Activated gamma-delta T cell treated with anti-CD3 and anti-CD28 coated beads, Interleukin-2, amount 50 U/mL, for 16 hours (primary cell): ENCODE results near the gene PARP1.
A peak's percentile ranks its signal among the peaks of the same experiment; 100 is the strongest.
"Not testable (repeated sequence)": the region's sequence is repeated elsewhere in the genome, so short reads cannot be mapped to it uniquely, and the experiment has no call there.

Experiments
- DNase-seq: peaks from one replicate; pipeline ENCODE4 v3.0.0-alpha.2; 2020; ENCODE audit warnings: low read depth

PARP1 gene

DNA sequence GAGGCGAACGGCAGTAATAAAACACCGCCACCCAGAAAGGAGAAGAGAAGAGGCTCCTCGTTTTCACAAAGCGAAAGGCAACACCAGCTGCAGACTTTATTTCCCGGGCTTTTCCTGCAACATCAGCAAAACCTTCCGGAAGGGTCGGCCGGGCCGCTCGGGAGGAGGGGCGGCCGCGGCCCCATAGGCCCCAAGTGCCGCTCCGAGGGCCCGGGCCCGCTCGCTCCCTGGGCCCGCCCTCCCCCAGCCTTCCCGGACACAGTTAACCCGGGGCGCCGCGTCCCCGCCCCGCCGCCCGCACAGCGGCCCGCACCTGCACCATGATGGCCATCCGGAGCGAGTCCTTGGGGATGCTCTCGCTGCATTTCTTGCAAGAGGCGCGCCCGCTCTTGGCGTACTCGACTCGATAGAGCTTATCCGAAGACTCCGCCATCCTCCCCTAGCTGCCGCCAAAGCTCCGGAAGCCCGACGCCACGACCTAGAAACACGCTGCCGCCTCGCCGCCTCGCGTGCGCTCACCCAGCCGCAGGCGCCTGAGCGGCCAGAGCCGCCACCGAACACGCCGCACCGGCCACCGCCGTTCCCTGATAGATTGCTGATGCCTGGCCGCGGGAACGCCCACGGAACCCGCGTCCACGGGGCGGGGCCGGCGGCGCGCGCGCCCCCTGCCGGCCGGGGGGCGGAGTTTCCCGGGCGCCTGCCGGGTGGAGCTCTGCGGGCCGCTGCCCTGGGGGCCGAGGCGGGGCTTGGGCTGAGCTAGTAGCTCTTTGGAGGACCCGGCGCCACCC lies at the start of gene PARP1:
Gene PARP1 (minus strand): TSS at position 597 of the 788 bp plus-strand sequence. CDS start 164 bp downstream, at position 433.
- DNase-seq, result peak; percentile 78

DNA sequence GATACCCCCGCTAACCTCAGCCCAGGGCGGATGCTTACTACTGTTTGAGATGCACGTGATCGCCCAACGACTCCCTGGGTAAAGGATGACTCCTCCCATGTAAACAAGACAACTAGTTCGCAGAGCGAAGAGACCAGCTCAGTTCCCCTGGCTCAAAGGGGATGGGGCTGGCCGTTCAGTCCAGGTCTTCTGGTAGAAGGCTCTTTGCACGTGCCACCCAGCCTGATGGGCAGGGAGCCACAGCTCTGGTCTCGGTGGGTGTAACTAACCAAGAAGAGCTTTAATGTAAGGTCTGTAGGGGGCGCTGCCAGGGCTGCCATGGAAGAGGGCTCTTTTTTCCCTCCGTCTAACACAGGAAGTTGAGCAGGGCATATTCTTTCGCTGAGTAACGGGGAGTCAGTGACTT lies 49.4 kb upstream of the PARP1 start:
- peak; percentile 38 for DNase-seq

DNA sequence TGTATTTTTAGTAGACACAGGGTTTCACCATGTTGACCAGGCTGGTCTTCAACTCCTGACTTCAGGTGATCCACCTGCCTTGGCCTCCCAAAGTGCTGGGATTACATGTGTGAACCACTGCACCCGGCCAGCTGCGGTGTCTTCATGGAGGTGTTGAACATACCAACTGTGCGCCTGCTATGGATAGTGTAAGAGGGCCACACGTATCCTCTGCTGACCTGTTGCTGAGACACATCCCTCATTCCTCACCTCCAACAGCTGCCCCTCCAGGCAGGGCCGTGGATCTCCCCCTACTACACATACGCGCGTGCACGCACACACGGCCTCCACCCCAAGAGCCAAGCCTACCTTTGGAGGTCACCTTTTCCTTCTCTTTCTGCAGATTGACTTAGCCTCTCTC lies 48.0 kb upstream of the PARP1 start:
- no peak for DNase-seq

DNA sequence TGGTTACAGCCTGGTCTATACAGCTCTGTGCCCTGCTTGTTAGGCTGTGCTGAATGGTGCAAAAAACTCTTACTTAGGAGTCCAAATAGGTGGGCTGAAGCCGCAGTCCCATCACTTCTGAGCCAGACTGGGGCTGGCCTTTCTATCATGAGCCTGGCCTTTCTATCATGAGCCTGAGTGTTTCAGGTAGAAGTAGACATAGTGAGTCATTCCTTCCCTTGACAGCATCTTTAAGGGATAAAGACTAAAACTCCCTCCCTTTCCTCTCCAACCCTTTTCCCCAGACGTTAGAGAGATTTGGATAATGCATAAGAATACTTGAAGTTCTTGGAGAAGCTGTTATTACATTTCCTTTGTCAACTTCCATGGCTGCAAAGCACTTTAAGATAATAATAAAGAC lies 46.5 kb upstream of the PARP1 start:
- no peak for DNase-seq

DNA sequence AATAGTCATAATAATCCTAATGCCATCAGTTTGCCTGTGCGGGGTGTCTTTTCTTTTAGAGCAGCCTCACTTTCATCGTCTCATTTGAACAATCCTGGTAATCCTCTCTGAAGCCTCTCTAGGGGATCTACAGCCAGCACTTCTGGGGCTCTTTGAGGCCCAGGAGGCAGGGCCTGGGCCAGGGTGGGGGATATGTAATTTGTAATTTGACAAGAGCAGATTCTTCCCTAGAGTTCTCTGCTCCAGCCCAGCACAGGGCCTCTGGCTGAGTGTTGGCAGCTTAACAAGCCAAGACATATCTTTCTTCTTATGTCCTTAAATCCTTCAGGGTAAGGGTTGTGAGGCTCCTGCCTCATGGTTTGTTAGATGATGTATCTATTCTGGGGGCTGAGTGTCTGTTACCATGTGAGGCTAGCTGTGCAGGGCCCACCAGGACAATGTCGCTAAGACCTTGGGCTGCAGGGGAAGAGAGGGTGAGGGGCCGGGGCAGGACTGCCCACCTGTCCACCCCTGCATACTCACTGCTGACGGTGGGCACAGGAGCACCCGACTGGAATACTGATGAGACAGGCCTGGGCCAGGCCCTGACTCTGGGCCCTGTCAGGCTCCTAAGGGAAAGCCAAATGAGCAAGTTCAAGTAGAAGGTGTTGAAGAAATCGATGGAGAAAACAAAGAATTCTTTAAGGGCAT lies 45.3 kb upstream of the PARP1 start:
- no peak for DNase-seq

DNA sequence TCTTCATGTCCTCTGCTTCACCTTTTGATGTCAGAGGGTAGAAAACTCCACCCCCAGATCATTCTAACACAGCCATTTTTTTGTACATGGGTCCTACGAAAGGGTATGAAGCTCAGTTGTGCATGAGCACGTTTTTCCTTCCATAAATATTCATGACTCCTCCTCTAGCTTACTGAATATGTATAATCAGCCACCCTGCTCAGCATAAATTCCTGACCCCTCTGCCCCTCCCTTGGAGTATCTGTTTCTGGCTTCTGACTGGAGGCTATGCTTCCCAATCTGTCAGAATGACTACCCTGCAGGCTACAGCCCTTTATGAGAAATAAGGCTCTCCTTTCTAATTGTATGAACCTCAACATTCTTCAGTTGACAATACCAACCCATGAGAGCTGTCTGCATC lies 42.8 kb upstream of the PARP1 start:
- no peak for DNase-seq

DNA sequence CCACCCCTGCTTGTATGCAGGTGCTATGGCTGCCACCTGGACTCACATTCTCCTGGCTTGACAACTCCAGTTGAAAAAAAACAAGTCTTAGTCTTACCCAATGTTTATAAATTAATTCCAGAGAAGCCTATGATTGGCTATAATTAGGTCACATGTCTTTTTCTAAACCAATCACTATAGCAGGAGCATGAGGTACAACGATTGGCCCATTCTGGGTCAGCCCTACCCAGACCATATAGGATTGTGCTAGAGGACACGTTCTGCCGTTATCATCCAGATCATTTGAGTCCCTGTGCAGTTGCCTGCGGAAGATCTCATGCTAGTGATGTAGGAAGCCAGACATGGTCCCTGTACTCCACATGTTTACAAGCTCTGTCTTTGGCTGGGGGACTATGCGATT lies 41.9 kb upstream of the PARP1 start:
- no peak for DNase-seq

DNA sequence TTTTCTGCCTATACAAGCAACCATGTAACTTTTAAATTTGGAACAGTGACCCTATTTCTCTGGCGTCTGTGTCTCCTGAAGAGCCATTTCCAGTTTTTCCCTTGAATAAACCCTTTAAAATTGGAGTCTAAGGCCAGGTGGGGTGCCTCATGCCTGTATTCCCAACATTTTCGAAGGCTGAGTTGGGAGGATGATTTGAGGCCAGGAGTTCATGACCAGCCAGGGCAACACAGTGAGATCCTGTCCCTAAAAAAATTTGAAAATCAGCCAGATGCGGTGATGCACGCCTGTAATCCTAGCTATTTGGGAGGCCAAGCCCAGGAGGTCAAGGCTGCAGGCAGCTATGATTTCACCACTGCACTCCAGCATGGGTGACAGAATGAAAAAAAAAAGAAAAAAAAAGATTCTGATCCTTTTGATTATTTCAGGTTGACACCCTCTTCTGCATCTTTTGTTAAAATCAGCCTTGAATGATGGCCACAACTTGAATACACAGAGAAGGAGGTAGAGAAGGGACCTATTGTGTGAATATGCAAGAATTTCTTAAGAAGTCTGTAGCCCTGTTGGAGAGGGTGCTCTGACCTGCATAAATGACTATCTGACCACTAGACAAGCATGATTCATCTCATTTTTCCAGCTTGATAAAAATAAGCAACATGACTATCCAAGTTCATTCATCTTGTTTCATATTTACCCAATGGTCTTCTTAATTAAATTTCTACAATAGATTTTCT lies 40.2 kb upstream of the PARP1 start:
- DNase-seq, result no peak

DNA sequence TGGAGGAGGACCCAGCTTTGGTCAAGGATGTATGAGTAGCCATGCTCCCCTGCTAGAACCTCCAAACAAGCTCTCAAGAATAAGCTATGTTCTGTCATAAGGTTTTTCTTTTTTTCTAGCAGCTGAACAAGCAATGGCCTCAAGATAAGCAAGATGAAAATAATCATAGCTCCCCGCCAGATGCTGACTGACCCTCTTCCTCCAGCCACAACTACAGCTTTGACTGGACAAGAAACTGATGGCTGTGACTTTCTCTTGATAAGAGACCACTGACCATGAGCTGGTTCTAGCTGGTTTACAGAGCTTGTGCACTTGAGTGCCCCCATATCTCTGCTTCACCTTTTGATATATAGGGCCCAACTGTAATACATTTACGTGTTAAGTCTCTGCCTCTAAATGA lies 38.2 kb upstream of the PARP1 start:
- no peak for DNase-seq

DNA sequence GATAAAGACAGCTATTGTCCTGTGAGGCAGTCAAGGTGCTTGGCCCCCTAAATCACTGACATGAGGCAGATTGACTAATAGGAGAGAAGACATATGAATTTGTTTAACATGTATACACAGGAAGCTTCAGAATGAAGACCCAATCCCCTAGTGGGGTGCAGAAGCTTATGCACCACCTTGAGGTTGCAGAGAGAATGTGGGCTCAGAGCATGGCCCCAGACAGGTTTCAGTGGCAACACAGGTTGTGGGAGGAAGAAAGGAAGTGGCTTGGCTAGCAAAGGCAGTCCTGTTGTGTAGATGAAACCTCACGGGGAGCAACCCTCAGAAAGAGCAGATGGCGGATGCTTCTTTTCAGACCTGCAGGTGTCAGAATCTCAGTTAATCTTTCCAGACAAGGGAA lies 37.0 kb upstream of the PARP1 start:
- DNase-seq, result peak; percentile 43

DNA sequence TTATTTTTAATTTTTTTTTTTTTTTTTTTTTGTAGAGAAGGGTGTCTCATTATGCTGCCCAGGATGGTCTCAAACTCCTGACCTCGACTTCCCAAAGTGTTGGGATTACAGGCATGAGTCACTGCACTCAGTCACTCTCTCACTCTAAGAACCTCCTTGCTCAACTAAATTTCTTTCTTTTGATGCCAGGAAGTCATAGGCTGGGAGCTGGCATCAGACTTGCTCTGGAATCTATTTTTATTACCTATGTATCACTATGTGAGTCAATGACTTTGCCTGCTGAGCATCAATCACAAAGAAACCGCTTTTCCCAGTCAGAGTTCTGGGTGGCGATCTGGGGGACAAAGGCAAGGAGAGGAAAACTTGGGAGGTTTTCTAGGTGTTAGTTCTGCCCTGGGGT lies 35.5 kb upstream of the PARP1 start:
- no peak for DNase-seq

DNA sequence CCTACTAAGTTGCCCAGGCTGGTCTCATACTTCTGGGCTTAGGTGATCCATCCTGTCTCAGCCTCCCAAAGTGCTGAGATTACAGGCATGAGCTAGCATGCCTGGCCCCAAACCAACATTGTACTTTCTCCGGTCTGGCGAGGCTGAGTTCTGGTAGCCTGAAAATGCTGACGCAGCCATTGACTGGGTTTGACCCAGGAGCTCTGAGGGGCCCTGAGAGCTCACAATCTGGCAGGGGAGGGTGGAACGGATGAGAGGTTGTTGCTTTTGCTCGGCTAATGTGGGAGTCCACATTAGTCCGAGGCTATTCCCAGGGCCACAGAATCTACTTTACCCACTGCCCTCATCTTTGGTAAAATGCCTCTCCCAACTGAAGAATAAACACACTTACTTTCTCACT lies 35.1 kb upstream of the PARP1 start:
- DNase-seq, result no peak

DNA sequence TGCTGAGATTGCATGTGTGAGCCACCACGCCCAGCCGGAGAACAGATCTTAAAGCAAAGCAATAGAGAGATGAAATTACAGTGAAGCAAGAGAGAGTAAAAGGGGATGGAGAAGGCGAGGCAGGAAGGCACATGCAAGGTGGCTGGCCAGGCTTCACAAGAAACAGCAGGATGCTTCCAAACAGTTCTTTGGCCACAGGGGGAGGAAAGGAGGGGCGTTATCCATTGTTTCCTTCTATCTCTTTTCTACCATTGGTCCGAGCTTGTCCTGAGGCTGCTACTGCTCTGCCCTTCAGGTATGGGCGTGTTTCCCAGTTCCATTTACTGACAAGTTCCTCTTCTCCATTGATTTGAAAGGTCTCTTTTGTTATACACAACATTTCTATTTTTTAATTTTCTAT lies 33.7 kb upstream of the PARP1 start:
- no peak for DNase-seq

DNA sequence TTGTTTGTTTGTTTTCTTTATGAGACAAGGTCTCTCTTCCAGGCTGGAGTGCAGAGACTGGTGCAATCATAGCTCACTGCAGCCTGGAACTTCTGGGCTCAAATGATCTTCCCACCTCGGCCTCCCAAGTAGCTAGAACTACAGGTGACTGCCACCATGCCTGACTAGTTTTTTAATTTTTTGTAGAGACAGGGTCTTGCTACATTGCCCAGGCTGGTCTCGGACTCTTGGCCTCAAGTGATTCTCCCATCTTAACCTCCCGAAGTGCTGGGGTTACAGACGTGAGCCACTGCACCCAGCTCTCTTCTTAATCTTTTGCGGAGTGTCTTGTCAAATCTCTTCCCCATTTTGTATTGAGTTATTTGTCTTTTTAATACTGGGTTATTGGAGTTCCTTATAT lies 32.6 kb upstream of the PARP1 start:
- no peak for DNase-seq

DNA sequence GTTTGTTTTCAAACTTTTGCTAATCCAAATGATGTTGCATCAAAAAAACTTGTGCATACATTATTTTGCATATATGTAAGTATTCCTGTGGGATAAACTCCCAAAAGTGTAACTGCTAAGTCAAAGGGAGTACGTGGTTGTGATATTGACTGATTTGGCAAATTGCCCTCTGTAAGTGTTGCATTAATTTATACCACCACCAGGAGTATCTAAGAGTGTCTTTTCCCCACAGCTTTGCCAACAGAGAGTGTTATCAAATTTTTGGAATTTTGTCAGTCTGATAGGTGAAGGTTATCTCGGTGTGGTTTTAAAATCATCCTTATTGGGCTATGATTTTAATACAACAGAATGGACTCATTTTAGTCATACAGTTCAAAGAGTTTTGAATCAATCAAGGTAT lies 30.1 kb upstream of the PARP1 start:
- DNase-seq, result no peak

DNA sequence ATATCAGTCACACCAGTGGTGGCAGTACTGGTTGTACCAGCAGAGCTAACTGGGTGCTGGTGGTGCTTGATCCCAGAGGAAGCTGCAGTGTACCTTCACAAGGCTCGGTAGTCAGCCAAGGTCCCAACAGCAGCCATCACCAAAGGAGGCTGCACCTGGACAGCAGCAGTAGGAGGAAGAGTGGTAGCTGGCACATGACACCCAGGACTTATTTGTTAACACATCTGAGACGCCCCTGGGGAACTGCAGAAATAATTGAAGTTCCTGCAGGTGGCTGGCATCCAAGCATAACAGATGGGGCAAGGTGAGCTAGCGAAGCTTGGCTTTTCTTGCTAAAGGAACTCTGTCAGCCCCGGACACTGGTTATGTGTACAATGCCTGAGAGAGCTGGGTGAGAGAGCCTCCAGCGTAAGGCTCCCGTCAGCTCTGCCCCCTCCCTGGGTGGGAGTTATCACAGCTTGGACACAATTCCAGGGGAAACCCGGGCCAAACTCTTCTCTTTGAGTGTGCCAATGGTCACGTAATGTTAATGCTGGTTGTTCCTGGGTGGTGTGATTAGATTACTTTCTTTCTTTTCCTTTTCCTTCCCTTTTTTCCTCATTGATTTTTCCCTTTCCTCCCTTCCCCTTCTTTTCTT lies 29.1 kb upstream of the PARP1 start:
- DNase-seq, result no peak

DNA sequence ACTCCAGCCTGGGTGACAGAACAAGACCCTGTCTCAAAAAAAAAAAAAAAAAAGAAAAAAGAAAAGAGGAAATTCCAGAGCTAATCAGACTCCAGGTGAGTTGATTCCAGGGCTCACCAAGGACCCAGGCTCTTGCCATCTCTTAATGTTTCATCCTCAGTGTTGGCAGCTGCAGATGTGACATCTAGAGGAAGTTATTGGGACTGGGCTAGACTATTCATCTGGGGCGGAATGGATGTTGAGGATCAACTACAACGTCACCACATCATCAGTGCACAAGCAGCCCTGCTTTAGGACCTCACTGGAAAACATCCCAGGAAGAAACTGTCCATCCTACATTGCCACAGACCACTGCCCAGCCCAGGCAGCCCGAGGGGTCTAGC lies 28.6 kb upstream of the PARP1 start:
- no peak for DNase-seq

DNA sequence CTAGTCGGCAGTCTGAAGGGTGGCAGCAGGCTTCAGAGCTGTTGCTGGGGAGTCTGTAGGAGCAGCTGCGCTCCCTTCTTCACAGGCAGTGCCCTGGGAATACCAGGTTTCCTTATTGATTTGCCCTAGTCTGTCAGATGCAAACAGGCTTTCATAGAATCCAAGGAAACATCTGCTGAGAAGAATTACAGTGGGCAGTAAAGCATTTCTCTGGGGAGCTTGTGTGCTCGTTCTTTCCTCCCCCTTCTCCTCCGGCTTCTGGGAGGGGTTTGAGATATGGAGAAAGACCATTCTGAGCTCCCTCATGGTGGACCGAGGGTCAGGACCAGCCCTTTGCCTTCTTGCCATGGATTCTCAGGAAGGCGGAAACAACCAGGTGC lies 25.4 kb upstream of the PARP1 start:
- no peak for DNase-seq

DNA sequence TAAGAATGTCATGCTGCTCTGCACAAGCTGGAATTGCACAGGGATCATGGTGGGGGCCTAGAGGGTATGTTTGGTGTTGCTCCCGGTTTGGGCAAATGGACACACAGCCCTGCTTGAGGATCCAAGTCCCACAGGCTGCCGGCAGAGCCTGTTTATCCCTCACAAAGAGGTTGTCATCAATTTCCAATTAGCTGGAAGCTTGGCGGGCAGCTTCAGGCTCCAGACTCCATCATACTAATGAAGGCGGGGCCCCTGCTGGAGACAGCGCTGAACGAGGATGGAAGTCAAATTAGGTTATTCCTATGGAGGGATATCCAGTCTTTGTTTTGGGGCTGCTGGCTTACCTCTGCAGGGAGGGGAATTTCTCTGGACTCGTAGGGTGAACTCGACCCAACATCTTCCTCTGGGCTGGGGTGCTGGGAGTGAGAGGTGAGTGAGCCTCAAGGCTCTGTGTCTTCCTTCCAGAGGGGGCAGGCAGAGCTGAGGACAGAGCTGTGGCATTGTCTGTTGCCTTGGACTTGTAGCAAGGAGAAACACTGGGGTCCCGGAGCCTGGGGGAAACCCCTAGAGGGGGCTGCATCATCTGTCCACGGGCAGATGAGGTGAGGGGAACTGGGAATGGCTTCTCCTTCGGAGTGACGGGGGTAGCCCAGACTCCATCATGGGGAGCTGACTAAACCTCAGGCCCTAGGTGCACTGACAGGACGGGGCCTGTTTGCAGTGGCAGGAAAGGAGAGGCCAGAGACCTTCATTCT lies 24.9 kb upstream of the PARP1 start:
- no peak for DNase-seq

DNA sequence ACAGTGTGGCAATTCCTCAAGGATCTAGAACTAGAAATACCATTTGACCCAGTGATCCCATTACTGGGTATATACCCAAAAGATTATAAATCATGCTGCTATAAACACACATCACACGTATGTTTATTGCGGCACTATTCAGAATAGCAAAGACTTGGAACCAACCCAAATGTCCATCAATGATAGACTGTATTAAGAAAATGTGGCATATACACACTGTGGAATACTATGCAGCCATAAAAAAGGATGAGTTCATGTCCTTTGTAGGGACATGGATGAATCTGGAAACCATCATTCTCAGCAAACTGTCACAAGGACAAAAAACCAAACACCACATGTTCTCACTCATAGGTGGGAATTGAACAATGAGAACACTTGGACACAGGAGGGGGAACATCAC lies 24.0 kb upstream of the PARP1 start:
- DNase-seq, result not testable (repeated sequence)

DNA sequence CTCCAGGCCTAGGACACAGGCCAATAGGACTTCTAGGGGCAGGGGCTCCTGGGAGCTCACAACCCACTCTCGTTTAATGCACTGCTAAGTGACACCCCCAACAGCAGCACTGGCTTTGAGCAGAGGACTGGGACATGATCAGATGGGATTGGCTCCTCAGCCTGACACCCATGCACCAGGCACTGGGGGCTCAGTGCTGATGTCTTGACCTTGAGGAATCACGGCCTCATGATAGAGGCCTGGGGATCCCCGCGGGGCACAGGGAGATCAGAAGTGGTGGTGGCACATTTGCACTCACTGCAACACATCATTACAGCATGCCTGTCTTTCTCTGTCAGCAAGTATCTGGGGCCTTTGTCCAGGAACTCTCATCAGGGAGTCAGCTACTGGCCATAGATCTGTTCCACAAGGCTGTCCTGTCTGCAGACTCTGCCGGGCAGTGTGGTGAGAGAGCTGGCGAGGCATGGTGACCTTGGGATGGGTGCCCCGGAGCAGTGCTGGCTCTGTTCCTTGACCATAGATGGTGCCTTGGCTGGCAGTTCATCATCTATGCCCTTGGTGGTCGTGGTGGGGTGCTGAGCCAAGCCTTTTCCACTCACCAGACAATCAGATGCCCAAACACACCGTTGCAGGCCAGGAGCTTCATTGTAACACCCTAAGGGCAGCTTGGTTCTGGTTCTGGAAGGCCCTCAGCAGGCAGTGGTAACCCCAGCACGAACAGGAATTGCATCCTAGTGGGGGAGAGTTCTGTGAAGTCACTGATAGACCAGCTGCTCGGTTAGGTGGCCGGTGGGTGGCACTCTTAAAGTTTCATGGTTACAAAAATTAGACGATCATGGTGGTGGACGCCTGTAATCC lies 22.2 kb upstream of the PARP1 start:
- DNase-seq, result no peak
